GM21390 (cell line): ENCODE data around the gene CRISPLD2.
"Not testable (repeated sequence)": the region's sequence is repeated elsewhere in the genome, so short reads cannot be mapped to it uniquely, and the experiment has no call there.

Experiments
- ATAC-seq: cut with Tn5 transposase; IDR thresholded peaks from one replicate; pipeline ENCODE4 v1.9.1; 2021; ENCODE audit not compliant: unreplicated experiment

CRISPLD2 gene

GRCh38 chr16:84927621-84928591, 108.1 kb downstream of the CRISPLD2 start:
- ATAC-seq: no peak

GRCh38 chr16:84928679-84929420, 109.1 kb downstream of the CRISPLD2 start:
- no peak for ATAC-seq

- ATAC-seq: no peak
These were observed 109.9 kb downstream of the CRISPLD2 start for GRCh38 chr16:84929421-84930297.

- ATAC-seq: no peak
These were observed 110.7 kb downstream of the CRISPLD2 start for GRCh38 chr16:84930298-84931106.

GRCh38 chr16:84931107-84931494, 111.3 kb downstream of the CRISPLD2 start:
- no peak for ATAC-seq

GRCh38 chr16:84931506-84931905, 111.7 kb downstream of the CRISPLD2 start:
- ATAC-seq: no peak

GRCh38 chr16:84932681-84933080, 112.9 kb downstream of the CRISPLD2 start:
- no peak for ATAC-seq

GRCh38 chr16:84933774-84934631, 114.2 kb downstream of the CRISPLD2 start:
- no peak for ATAC-seq

GRCh38 chr16:84937196-84938005, 117.6 kb downstream of the CRISPLD2 start:
- no peak for ATAC-seq

GRCh38 chr16:84938616-84939015, 118.8 kb downstream of the CRISPLD2 start:
- ATAC-seq: not testable (repeated sequence)

- no peak for ATAC-seq
These were observed 121.1 kb downstream of the CRISPLD2 start for GRCh38 chr16:84940670-84941551.

- ATAC-seq: no peak
These were observed 122.1 kb downstream of the CRISPLD2 start for GRCh38 chr16:84941921-84942320.

GRCh38 chr16:84942786-84943185, 123.0 kb downstream of the CRISPLD2 start:
- ATAC-seq: no peak

- no peak for ATAC-seq
These were observed 123.8 kb downstream of the CRISPLD2 start for GRCh38 chr16:84943620-84944019.

- no peak for ATAC-seq
These were observed 127.2 kb downstream of the CRISPLD2 start for GRCh38 chr16:84947022-84947421.

- no peak for ATAC-seq
These were observed 128.4 kb downstream of the CRISPLD2 start for GRCh38 chr16:84947996-84948850.
